COLO668 (cell line): ENCODE data around the gene ELMOD1.

ENCODE experiments used
- DNase-seq: peaks from one replicate; lab custom pipeline; 2025; ENCODE audit not compliant: unreplicated experiment; lab: John Stamatoyannopoulos, UW

ELMOD1 gene

DNA sequence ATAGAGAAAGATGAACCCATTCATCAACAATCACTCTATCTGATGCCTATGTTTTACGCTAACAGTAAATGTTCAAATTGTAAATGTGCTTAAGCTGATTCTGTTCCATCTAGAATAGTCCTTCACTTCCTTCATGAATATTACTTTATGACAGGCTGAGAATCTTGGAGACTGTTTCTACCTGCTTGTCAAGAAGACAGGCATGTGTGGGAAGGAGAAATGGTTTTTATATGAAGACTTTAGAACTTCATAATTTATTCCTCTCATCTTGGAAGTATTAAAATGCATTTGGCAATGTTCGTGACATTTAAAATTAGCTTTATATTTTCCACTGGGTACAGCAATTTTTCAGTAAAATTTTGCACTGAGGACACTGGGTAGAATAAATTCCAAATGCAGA, 41.0 kb downstream of the ELMOD1 start:
- DNase-seq: no peak

GRCh38 chr11:107646783-107647182, 55.8 kb downstream of the ELMOD1 start:
- no peak for DNase-seq

- DNase-seq: no peak
Measured at GRCh38 chr11:107648242-107648641, 57.3 kb downstream of the ELMOD1 start.

GRCh38 chr11:107651672-107652071, 60.7 kb downstream of the ELMOD1 start:
- DNase-seq: no peak

GRCh38 chr11:107653076-107653475, 62.1 kb downstream of the ELMOD1 start:
- DNase-seq: no peak

DNA sequence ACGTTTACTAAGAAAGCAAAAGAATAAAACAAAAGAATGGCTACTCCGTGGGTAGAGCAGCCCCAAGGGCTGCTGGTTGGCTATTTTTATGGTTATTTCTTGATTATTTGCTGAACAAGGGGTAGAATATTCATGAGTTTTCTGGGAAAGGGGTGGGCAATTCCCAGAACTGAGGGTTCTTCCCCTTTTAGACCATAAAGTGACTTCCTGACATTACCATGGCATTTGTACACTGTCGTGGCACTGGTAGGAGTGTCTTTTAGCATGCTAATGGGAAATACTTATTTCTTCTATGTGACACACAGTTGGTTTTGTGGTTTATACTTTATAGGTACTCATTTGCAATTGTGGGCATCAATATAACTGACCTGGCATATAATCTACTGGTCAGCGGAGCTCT, 64.7 kb downstream of the ELMOD1 start:
- no peak for DNase-seq

DNA sequence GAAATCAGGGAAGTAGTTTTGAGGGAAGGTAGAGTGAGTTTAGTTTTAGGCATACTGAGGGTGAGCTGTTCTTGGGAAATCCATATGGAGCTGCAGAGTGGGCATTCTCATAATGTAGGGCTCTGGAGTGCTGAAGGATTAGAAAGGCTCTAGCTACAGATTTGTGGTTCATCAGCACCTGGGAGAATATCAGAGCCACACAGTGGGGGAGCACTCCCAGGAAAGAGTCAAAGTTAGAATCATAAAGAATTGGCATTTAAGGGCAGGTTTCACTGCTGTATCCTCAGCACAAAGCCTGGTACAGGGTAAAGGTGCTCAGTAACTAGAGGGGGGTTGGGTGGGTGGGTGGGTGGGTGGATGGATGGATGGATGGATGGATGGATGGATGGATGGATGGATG, 68.4 kb downstream of the ELMOD1 start:
- no peak for DNase-seq

GRCh38 chr11:107660066-107660465, 69.1 kb downstream of the ELMOD1 start:
- no peak for DNase-seq

- no peak for DNase-seq
Measured at GRCh38 chr11:107661656-107662055, 70.7 kb downstream of the ELMOD1 start.

DNA sequence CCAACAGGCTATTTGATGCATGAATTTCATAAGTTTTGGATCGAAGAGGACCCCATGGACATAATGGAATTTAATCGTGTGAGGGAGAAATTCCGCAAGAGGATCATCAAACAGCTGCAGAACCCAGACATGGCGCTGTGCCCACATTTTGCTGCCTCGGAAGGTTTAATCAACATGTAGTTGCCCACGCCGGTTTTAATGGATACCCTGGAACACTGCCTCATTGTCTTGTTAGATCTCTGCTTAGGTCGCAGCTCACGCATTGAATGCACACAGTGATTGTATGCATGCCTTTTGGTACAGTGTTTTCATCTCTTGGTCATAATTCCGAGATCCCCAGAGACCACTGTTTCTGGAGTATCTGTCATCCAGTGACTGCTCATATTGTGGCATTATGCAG, 74.1 kb downstream of the ELMOD1 start:
- no peak for DNase-seq

DNA sequence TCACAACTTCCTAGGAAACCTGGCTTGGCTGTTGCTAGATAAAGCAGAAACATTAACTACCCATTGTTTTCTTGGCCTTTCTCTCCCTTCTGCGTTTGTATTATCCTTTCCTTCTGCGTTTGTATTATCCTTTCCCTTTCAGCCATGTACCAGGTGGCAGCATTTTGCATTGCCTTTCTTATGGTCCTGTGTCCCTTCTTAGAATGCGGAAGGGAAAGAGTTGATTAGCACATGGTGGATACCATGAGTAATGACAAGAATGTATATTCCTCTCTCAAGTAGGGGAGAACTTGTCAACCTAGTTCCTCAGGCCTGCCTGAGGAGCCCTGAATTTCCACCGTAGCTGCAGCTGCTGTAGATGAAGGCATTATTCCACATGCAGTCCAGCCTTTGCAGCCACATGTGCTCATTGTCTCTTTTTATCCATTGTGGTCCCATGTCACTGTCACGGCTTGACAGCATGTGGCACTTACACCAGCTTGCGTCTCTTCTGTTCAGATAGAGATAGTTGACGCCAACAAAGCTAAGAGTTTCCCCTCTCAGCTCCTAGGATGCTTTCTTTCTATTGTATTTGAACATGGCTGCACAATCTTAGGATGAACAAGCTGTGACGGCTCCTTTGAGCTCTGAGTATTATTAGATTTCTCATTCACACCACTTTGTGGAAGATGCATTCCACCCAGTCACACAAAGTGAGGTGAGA, 76.1 kb downstream of the ELMOD1 start:
- no peak for DNase-seq

- no peak for DNase-seq
Measured at GRCh38 chr11:107669191-107669740, 78.3 kb downstream of the ELMOD1 start.

DNA sequence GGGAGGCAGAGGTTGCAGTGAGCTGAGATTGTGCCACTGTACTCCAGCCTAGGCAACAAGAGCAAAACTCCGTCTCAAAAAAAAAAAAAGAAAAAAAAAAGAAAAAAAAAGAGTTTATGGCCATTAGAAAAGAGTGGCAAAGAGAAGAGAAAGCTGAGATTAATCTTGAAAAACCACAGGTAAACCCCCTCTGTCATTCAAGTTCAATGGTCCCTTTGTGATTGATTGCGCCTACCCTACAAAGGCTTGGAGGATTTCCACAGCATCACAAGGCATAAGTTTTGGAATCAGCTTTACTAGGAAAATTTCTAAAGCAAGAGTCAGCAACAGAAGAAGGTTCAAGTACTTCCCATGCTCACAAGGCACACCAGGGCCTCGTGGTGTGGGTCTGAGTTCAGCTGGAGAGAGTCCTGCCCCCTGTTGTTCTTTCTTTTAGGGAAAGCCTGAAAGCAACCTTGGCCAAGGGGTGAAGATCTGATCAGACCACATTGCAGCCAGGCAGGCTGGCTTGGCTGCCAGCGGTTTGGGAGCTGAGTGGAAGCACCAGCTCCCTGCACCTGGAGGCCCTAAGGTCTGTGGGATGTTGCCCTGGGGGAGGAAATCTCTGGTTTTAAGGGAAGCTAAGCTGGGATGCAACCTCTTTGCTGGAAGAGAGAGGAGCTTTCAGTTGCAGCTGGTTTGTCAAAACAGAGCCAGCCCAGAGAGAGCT, 79.1 kb downstream of the ELMOD1 start:
- no peak for DNase-seq

DNA sequence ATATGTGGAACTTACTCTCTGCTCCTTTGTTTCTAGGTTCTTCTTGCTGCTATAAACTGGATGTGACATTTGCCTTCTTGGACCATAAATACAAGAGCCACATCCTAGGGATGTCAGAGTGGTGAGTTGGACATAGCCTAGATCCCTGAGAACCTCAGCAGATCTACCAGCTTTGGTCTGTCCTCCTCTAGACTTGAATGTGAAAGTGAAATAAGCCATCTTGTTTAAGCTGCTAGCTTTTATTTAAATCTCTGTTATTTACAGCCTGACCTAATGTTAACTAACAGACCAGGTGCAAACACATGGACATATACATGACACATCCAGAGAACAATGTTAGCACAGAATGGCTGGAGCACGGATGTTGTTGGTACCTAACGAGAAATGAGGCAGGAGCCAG, 85.0 kb downstream of the ELMOD1 start:
- no peak for DNase-seq

- no peak for DNase-seq
Measured at GRCh38 chr11:107676336-107677057, 85.5 kb downstream of the ELMOD1 start.

- DNase-seq: no peak
Measured at GRCh38 chr11:107677924-107678631, 87.1 kb downstream of the ELMOD1 start.

- DNase-seq: no peak
Measured at GRCh38 chr11:107678632-107678971, 87.7 kb downstream of the ELMOD1 start.

GRCh38 chr11:107679255-107680024, 88.5 kb downstream of the ELMOD1 start:
- no peak for DNase-seq

DNA sequence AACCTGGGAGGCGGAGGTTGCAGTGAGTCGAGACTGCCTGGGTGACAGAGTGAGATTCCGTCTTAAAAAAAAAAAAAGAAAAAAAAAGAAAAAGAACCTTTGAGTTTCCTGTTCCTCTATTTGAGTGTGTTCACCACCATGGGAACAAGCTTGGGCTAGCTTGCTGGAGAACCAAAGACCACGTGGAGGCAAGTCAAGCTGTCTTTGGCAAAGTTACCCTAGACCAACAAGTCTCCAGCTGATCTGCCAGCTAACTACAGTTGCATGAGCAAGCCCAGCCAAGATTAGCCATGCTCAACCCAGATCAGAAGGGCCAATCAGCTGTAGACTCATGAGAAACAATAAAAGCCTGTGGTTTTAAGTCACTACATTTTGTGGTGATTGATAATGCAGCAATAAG, 91.2 kb downstream of the ELMOD1 start:
- no peak for DNase-seq

- no peak for DNase-seq
Measured at GRCh38 chr11:107682572-107682971, 91.6 kb downstream of the ELMOD1 start.

GRCh38 chr11:107683061-107683460, 92.1 kb downstream of the ELMOD1 start:
- DNase-seq: no peak
